Left renal pelvis (tissue), 4 donors: ENCODE results near the gene NIFK. TPM values are rescaled to one million over a fixed set of nuclear protein-coding genes. Genes with fewer than 3 reads are reported as not detected.
"Not testable (repeated sequence)": the region's sequence is repeated elsewhere in the genome, so short reads cannot be mapped to it uniquely, and the experiment has no call there.

Source experiments
- DNase-seq, 4 donors: peaks; one replicate each; pipeline ENCODE4 v3.0.0-alpha.2; 2013; ENCODE audit warnings: low read depth in 4 of 4, low spot score in 3 of 4
- polyA plus RNA-seq, 4 donors: library from polyadenylated mRNA; unstranded; fragments of 120-200 nt; gene quantifications; one replicate each; pipeline ENCODE4 v1.2.1, GENCODE V29; 2013; ENCODE audit not compliant: insufficient read length in 4 of 4

Gene NIFK
- polyA plus RNA-seq, 4 donors = 57.3 to 84.8 (median 64.7) TPM

DNA sequence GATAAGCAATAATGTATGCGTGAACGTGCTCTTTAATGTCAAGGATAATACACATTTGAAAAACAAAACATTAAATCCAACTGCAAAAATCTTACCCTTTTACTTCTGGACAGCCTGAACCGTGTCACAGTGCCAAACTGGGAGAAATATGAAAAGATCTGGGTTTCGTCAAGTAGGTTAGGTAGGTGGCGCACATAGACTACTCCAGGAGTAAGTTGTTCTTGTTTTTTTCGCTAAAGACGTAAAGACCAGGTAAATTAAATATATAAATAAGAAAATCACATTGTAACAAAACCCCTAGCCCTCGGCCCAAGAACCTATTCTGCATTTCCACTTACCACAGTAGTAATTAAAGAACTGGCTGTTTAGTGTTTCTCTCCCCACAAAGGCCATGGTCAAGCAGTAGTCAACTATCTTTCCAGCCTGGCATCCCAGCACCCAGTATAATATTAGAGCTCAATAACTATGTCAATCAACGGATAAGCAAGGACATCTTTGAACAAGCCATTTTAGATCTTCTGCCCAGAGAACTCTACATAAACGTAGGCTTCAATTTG, 1.1 kb downstream of the NIFK start:
- DNase-seq = no peak

DNA sequence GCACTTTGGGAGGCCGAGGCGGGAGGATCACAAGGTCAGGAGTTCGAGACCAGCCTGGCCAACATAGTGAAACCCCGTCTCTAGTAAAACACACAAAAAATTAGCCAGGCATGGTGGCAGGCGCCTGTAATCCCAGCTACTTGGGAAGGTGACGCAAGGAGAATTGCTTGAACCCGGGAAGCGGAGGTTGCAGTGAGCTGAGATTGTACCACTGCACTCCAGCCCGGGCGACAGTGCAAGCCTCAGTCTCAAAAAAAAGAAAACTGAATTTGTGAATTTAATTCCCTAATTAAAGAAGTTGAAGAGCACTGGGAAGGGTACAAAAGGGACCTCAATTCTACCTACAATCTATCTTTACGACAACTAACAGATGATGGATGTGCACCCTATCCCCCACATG, 2.1 kb downstream of the NIFK start:
- not testable (repeated sequence) for DNase-seq

DNA sequence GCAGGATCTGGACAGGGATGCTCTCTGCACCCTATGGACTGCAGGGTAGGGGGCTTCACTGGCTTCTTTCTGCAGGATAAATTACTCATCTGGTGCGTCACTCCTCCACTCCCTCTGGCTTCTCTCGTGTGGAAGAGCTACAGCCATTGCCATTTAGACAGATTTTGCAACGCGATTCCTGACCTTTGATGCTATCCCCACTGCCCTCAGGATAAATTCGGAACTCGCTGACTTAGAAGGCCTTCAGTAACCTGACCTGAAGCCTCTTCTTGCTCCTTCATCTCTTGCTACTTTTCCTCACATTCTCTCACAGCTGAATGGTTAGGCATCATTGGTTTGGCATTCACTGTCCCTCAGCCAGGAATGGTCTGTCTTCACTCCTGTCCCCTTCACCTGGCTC, 5.3 kb downstream of the NIFK start:
- no peak for DNase-seq

DNA sequence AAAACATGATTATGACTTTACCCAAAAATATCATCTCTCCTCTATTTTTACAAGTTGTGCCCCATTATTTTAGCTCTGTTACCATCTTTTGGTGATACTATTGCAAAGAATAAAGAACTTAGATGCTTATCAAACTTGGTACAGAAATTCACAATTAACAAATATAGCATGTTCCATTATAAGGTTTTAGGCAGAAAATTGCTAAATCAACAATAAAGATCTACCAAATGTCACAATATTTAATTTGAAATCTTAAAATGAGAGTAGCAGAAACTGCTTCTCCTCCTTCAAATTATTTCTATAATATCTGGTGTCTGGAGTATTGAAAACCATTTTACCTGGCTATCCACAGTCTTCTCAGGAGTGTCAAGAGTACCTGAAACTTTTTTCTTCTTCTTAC, 8.7 kb downstream of the NIFK start:
- DNase-seq = no peak

DNA sequence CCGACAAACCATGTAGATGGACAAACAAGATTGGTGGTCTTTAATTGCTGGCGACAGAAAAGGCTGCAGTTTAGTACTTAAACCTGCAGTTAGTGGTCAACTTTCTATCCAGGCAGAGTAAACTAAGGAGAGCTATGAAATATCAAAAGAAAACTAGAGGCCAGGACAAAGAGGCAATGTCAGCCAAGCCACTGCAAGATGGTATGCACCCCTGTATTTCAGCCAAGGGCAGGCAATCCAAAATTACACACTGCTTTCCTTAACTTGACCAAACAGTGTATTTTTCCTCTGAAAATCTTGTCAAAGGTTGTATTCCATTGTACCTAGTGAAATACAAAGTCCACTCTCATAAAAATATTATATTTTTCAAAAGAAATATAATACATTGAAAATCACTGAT, 9.3 kb downstream of the NIFK start:
- no peak for DNase-seq

DNA sequence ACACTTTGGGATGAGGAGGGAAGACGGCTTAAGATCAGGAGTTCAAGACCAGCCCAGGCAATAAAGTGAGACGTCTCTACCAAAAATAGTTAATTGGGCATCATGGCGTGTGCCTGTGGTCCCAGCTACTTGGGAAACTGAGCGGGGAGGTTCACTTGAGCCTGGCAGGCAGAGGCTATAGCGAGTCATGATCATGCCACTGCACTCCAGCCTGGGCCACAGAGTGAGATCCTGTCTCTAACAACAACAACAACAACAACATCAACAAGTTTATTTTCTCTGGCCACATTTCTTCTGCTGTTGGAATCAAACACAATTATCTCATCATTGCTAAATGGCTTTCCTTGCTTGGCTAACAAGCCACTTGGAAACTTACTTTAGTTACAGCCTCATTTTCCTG, 13.4 kb downstream of the NIFK start:
- DNase-seq = no peak

DNA sequence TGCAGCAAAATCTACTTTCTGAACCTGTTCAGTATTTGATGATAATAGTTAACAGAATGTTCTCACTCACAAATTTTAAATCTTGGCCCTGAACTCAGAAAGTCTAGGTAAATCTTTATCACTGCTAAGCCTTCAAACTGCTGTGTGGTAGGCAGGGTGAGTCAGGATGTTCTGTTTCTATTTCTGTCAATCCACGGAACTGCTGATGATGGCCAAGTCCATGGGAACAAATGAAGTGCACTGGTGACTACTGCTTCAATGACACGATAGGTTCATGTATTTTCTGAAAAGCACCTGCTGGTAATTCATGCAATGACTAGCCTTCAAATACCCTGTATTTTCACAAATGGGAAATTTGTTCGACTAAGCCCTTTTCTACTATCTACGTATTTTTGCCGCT, 14.2 kb downstream of the NIFK start:
- no peak for DNase-seq

DNA sequence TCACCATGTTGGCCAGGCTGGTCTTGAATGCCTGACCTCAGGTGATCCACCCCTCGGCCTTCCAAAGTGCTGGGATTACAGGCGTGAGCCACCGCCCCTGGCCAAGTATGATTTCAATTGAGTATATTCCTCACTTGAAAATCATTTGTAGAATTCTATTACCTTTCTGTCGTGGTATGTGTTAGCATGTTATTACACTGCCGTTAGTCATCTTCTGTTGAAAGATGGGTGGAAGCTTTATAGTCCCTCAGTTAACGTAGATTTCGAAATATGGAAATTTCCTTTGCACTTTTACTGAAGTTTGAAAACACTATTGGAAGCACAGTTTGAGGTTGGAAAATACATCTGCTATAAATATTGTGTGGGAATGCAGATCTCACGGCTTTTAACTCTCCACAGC, 14.7 kb downstream of the NIFK start:
- no peak for DNase-seq

DNA sequence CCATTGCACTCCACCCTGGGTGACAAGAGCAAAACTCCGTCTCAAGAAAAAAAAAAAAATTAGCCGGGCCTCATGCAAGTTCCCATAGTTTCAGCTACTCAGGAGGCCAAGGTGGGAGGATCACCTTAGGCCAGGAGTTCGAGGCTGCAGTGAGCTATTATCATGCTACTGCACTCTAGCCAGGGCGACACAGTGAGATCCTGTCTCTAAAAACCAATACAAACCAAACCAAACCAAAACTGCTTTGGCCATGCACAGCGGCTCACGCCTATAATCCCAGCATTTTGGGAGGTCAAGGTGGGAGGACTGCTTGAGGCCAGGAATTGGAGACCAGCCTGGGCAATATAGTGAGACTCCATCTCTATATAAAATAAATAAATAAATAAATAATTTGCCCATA, 19.1 kb downstream of the NIFK start:
- no peak for DNase-seq

DNA sequence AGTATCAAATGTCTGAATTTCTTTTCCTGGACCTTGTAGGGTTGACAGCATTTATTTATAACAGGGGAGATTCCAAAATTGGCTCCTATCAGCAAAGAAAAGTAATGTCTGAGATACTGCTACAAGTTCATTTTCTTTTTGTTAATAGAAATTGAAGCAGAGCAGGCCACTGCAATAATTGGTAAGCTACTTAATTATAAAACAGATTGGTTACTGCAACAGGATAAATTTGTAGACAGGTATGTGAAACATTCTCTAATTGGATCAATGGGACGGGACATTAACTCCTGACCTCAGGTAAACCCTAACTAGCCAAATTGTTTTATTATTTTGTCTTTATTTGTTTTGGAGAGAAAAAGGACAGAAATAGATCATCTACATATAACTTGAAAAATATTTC, 20.5 kb downstream of the NIFK start:
- DNase-seq = no peak

DNA sequence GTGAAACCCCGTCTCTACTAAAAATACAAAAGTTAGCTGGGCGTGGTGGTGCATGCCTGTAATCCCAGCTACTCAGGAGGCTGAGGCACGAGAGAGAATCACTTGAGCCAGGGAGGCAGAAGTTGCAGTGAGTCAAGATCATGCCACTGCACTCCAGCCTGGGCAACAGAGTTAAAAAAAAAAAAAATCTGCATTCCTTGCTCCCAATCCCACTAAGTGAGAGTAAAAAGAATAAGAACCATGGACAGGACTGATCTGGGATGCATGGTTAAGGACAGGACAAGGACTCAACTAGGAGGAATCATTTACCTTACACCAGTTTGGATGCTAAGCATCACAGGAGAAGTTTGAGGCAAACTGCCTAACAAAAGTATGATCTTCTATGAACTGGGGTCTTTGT, 25.2 kb downstream of the NIFK start:
- DNase-seq = not testable (repeated sequence)

DNA sequence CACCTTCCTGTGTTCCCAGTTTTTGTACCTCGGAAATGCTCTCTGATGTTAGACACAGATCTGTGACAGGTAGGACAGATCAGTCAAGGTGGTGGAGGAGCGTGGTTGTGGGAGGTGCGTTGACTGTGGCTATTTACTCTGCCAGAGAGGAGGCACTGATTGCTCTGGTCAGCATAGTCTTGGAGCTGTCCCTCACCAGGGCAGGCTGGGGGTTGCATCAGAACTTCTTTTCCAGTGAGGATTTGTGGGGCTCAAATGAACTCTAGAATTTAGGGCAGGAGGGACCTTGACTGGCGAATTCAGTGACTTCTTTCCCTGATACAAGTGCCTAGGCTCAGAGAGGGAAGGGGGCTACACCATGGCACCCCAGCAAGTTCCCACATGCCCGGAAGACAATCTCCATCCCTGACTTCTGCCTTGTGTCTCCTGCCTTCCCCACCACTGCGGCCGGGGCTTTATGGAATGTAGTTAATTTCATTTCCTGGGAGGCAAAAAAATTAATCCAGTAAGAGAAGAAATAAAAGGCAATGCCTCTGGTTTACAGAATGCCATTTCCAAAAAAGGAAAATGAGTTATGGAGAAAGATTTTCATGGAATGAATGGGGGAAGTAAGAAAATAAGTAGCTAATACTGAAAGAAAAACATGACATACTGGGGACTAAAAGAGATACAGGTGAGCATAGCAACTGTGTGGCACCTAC, 26.1 kb downstream of the NIFK start:
- no peak for DNase-seq

DNA sequence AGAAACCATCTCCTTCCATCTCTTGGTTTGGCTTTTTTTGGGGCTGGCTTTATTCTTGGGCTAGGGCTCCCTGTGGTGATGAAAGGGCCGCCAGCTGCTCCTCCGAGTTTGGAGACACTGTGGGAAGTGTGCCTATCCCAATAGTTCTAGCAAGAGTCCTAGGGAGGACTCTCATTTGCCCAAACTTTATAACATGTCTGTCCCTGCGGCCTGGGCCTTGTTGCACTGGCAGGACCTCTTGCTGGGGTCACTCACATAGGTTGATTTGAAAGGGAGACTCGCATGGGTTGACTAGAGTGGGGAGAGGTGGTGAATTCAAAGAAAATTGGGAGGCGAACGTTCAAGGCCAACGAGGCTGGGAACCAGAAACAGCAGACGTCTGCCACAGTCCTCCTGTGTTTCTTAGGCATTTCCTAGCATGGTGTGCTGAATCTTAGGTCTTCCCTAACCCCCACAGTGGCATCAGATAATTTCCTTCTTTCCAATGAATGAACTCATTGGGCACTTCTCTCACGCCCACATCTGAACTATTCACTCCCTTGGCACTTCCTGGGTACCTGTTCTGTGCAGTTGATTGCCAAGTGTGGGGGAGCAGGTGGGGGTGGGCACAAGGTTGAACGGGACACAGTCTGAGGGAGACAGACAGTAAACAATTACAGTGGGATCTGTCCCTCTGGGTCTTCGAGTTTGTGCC, 26.8 kb downstream of the NIFK start:
- no peak for DNase-seq

DNA sequence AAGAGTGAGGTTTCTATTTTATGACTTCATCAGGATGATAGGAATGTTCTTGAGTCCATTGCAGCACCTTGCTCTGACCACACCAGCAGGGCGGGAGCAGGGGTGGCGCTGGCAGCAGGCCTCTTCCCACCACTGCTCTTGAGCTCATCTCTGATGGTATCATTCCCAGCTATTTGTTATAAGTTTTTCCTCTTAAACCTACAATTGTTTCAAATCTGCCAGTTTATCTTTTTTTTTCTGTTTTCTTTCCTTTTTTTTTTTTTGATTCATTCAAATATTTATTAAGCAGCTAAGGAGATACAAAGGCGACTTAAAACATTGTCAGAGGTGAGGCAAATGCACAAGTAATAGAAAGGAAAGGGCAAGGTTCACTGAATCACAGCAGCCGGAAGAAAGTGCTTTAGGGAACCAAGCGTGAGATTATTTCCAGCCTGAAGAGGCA, 28.7 kb downstream of the NIFK start:
- DNase-seq = no peak

DNA sequence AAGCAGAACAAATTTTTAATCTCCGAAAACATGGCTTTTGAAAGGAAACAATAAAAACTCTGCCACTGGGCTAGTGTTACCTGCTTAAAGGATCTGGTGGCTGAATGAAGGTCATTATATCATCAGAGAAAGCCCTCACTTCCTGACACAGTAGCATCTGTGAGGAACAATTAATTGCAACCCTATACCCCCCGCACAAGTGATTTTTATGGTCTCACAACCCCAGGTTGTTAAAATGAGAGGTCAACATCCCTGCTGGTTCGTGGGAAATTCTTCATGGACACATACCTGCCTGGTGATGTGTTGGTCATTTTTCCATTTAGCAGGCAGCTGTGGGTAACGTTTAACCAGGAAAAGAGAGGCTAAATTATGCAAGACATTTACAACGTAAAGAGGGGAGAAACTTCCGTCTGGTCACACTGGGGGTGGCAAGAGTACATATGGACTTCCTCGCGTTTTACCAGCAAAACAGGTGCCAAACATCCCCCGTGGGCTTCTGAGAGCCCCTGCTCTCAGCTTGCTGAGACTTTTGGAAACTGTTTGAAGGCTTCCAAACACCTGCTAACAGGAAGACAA, 29.2 kb downstream of the NIFK start:
- peak in 2 of 4 donors; percentile 23 to 49 for DNase-seq

DNA sequence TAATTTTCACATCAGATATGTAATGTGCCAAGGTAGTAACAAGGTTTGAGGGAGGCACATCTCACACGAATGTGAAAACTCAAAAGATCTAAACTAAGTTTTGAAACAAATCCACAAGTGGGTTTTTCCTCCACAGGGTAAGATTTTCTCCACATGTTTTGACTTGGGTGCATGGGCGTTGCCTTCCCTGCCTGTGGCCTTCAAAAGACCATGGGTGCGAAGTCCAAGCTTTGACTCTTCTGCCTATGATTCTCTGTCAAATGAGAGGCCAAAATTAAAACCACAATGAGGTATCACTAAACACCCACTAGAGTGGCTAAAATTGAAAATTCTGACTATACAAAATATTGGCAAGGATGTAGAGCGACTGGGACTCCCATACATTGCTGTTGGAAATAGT, 30.7 kb downstream of the NIFK start:
- no peak for DNase-seq

DNA sequence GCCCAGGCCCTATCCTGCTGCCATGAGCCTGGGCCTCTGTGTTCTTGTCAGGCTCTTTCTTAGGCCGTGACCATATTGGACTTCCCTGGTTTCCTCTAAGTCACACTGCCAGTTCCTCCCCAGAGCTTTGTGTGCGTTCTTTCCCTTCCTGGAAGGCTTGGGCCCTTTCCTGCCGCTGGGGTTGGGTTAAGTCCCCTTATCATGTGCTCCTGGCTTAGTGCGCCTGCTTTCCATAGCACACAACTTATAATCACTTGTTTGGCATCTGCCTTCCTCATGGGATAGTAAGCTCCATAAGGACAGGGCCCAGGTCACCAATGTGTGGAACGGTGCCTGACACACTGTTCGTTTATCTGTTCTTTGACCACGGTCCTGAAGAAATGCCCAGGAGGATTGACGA, 31.3 kb downstream of the NIFK start:
- DNase-seq = no peak

DNA sequence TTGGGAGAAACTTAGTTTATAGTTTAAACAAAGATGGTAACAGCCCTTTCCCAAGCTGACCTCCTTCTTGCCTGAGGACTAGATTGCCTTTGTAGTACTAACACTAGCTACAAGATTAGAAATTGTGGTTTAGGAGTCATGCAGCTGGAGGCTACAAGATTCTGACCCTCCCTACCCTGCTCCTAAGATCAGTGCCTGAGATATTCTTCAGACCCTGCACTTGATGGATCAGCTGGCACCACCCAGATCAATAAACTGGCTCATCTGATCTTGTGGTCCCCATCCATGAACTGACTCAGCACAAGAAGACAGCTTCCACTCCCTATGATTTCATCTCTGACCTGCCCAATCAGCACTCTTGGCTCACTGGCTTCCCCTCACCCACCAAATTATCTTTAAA, 34.9 kb downstream of the NIFK start:
- not testable (repeated sequence) for DNase-seq

DNA sequence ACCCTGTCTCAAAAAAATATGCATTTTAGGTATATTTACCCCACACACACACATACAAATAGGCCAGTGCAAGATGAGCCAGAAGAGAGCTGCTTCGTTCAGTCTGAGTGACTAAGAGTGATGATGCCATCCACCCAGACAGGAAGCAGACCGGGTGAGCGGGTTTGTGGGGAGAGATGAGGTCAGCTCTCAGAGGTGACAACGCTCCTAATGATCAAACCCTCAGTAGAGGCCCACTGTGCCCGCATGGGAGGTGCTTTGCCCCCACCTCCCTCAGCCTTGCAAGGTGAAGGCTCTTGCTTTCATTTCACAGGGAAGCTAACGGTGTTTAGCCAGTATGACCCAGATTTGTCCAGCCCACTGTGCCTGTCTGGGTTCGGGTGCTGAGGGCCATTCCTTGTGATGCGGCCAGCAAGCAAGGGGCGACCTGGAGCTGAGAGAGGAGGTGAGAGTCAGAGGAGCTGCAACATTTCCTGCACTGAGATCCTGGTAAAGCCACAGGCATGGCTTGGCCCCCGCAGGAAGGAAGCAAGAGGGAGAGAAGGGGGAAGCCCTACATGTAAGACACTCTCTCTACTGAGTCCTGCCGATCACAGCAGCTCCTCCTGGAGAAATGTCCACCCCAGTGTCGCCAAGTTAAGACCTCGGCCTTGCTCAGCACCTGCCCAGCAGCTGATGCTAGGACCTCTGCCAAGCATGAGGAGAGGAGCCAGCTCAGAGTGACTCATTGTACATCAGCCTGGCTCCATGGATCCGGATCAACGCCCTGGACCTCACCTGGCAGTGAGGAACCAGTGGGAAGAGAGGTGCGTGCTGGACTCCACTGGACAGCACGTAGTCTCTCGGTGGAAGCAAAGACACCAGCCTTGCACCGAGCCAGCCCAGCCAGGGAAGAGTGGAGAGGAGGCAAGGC, 37.0 kb downstream of the NIFK start:
- no peak for DNase-seq

DNA sequence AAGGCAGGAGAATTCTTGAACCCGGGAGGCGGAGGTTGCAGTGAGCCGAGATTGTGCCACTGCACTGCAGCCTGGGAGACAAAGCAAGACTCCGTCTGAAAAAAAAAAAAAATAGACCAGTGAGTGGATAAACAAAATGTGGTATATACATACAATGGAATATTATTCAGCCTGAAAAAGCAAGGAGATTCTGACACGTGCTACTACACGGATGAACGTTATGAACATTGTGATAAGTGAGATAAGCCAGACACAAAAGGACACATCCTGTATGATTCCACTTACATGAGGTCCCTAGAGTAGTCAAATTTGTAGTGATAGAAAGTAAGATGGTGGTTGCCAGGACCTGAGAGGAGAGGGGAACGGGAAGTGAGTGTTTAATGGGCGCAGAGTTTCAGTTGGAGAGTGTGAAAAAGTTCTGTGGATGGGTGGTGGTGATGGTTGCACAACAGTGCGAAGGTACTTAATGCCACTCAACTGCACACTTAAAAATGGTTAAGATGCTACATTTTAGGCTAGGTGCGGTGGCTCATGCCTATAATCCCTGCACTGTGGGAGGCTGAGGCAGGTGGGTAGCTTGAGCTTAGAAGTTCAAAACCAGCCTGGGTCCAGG, 38.3 kb downstream of the NIFK start:
- DNase-seq = no peak
